Skin of body (tissue), 2 donors: Measurements from ENCODE around the gene PTPRD. TPM values are rescaled to one million over a fixed set of nuclear protein-coding genes. Genes with fewer than 3 reads are reported as not detected.
"Not testable (repeated sequence)": the region's sequence is repeated elsewhere in the genome, so short reads cannot be mapped to it uniquely, and the experiment has no call there.

Experiments
- DNase-seq: peaks from one replicate; lab custom pipeline; 2025; lab: John Stamatoyannopoulos, UW
- total RNA-seq: library from RNA; depleted of rRNA; stranded (reverse); fragments of >200 nt; gene quantifications from one replicate; pipeline ENCODE4 v1.2.3, GENCODE V29; 2014

PTPRD gene
- total RNA-seq, 1 donor from 2014 or later: 29.9 TPM

DNA sequence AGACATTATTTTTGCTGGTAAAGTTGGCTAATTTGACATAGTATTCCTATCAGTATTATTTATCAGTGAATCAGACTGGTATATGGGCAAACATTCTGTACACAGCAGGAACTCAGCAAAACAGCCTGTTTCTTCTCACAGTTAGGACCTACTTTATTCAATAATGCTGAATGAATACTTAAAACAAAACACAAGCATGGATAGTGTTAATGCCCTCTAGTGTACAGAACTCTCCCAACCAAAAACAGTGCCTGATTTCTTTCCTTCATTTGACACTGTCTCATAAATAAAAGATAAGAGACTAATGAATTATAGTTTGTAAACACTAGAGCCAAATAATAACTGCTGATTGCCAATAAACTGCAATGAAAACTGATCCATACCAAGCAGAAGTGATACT is 1113.3 kb downstream of the PTPRD start:
- no peak for DNase-seq

DNA sequence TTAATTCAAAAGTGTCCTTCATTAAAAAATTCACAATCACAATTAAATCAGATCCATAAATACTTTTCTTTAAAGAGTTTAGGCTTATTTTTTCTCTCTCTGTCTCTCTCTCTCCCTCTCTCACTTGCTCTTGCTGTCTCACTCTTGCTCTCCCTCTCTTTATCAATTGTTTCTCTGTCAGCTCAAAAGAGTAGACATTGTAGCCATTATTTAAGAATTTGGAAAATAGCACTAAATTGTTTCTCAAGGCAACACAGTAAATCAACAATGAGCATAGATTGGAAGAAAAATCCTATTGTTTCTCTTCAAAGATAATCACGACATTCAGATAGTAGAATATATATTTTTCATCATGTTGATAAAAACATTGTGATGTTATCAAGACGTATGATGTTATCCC is 1114.0 kb downstream of the PTPRD start:
- DNase-seq: no peak

DNA sequence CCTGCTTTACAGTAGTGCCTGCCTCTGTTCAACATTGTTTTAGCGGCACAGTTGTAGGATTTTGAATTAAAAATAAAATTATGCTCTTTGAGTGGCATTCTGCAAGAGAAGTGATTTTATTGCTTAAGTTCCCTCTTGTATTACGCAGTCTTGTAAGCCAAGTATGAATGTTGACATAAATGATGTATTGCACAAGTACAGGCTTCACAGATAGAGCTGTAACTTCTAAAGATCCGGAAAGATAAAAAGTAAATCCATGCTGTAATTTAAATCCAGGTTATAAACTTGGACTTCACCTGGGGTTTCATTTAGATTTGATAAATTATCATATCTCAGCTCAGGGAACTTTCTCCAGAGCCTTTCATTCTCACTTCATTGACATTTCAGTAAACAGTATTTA is 1114.7 kb downstream of the PTPRD start:
- DNase-seq: no peak

DNA sequence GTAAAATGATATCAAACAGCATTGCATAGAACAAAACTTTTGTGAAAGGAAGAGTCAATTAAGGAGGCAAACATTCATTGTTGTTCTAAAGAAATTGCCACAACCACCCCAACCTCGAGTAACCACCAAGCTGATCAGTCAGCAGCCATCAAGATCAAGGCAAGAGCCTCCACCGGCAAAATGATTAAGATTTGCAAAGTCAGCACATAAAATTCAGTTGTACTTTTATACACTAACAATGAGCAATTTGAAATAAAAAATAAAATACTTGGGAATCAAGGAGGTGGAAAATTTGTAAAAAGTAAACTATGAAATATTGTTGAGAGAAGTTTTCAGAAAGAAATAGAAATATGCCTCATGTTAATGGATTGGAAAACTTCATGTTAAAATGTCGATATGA is 1118.5 kb downstream of the PTPRD start:
- no peak for DNase-seq

DNA sequence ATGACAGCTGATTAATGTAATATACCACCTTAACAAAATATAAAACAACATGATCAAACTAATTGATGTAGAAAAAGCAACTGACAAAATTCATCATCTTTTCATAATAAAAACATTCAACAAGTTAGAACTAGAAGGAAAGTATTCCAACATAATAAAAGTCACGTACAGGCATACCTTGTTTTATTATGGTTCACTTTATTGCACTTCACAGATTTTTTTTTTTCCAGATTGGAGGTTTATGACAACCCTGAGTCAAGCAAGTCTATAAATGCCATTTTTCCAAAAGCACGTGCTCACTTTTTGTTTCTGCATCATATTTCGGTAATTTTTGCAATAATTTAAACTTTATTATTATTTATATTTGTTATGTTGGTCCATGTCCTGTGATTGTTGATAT is 1120.3 kb downstream of the PTPRD start:
- DNase-seq: no peak

DNA sequence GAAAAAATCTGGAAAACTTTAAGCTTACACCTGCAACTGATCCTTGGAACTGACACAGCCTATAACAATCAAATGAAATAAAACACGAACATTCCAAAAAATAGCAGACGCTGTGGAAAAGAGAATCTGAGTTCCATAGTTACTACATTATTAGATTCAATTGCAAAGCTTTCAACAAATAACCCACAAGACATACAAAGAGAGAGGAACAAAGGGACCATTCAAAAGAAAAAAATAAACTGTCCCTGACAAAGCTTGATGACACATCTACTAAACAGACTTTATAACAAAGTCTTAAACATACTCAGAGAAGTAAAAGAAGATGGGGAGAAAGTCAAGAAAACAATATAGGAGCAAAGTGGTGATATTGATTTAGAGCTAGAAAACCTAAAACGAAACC is 1123.6 kb downstream of the PTPRD start:
- no peak for DNase-seq

DNA sequence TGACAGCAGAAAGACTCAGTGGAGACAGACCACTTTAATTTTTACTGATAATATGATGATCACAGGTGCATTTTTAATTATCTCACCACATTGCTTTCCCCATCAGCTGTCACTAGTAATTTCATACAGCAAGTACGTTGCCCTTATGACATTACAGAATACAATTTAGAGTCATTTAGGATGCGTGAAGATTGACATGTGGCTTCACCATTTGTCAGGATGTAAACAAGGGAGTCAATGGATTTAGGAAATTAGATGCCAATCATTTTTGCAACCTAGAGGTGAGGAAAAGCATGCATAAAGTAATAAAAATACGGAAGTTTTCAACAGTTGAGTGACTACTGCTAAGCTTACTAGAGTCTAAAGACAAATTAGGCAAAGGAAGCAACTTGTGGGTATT is 1129.6 kb downstream of the PTPRD start:
- no peak for DNase-seq

DNA sequence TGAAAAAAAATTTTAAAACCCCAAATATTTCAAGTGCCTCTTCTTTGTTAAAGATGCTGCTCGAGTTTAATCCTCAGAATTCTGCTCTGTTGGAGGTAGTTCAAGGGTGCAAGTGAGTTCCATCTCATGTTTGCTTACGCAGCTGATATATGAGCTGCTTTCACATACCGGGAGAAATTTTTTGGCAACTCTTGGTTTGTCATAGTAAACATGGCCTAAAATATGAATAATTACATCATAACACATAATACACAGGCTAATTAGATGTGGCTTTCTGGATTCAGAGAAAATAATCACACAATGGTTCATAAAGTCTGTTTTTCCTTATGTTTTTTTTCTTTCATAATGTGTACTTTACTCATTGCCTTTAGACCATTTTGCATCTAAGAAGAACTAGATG is 1134.1 kb downstream of the PTPRD start:
- no peak for DNase-seq

DNA sequence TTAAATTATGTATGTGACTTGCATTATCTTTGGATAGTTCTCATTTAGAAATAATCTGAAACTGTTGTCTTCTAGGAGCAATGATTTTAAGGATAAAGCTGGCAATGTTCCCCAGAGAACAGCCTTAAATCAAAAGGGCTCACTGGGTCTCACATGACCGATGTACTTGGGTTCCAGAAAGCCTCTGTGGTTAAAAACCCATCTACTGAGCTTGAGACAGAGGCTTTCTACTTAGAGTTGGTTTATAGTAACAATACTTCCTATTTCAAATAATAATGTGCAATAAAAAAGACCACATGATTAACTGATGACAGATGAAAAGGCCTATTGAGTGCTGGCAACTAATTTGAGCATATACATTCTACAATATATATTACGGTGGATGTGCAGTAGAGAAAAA is 1143.5 kb downstream of the PTPRD start:
- no peak for DNase-seq

DNA sequence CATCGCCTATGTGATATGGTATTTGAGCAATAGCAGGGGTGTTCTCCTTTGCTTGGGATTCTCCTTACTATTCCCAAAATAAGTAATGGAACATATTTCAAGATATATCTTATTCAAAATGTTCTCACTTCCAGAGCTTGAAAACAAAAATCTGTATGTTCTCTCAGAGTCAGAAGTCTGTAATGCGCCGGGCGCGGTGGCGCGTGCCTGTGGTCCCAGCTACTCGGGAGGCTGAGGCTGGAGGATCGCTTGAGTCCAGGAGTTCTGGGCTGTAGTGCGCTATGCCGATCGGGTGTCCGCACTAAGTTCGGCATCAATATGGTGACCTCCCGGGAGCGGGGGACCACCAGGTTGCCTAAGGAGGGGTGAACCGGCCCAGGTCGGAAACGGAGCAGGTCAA is 1170.9 kb downstream of the PTPRD start:
- DNase-seq: not testable (repeated sequence)

DNA sequence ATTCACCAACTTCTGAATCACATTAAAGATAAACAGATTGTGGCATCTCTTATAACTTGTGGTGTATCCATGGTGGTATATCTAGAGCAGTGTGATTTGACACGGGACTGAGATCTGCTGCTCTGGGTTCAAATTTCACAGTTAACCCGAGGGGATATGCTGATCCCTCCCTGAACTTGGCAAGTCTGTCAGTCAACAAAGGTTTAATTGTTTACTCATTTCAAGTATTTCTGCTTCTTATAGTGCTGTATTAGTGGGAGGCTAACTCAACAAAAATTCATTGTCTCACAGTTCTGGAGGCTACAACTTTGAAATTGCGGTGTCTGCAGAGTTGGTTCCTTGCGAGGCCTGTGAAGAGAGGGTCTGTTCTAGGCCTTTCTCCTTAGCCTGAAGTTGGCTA is 1175.2 kb downstream of the PTPRD start:
- no peak for DNase-seq

DNA sequence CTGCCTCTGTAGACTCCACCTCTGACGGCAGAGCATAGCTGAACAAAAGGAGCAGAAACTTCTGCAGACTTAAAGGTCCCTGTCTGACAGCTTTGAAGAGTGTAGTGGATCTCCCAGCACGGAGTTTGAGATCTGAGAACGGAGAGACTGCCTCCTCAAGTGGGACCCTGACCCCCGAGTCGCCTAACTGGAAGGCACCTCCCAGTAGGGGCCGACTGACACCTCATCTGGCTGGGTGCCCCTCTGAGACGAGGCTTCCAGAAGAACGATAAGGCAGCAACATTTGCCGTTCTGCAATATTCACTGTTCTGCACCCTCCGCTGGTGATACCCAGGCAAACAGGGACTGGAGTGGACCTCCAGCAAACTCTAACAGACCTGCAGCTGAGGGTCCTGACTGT is 1186.3 kb downstream of the PTPRD start:
- DNase-seq: not testable (repeated sequence)

DNA sequence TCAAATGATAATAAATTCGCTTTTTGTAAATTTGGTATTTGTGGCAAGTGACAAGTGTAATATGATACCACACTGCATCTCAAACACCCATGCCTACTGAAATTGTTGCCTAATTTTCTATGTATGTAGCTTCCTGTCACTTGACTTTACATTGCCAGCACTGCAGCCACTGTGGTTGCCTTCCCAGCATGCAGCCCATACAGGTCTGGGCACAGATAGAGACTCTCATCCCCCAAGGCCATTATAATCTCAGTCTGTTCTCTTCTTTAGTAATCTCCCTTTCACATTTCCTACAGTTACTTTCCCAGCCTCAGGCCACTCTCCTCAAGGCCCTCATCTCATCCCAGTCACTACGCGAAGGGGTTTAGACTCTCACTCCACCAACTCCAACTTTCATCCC is 1200.6 kb downstream of the PTPRD start:
- DNase-seq: no peak

DNA sequence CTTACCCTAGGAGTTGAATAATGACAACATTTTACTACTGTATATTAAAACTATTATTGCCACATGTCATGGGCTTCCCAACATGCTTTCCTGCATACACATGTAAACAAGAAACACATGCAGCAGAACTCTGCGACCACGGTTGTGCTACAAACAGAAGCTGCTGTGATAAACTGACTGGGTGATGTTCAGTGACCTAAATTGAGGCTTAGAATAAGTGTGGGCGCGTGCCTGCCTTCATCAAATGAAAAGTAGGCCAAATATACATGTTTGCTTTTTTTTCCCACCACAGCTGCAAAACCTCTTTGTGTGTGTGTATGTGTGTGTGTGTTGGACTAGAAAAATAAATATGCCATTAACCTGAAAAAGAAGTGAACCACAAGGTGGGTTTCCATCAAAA is 1202.1 kb downstream of the PTPRD start:
- peak; percentile 30 for DNase-seq

DNA sequence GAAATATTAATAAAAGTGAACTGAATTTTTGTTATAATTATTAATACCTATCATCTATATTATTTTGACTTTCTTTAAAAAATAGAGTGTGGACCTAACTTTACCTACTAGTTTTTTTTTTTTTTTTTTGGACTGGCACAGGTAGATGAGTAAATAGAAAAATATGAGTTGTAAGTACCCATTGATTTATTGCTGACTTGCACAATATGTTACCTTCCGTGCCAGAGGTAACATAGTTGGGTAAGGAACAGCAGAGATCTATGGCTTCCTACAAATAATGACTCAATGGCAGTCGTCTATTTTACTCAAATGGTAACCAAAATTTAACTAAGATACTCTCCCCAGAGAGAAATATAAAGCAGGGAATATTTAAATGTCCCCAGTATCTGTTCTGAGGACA is 1212.8 kb downstream of the PTPRD start:
- no peak for DNase-seq

DNA sequence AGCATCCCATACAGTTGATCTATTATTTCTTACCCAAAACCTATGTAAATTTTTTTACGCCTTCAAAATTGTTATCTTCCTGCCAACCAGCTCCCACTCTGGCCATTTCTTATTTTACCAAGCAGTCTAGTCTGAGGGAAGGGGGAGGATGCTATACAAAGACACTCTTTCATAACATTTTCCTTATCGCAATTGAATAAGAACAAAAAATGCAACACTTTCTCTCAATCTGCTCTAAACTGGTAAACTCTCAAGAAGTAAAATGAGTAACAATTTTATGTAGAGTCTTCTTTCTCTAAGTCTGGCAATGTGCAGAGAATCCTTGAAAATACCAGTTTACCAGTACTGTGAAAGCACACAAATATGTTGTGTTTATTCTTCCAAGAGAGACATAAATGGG is 1216.3 kb downstream of the PTPRD start:
- no peak for DNase-seq

DNA sequence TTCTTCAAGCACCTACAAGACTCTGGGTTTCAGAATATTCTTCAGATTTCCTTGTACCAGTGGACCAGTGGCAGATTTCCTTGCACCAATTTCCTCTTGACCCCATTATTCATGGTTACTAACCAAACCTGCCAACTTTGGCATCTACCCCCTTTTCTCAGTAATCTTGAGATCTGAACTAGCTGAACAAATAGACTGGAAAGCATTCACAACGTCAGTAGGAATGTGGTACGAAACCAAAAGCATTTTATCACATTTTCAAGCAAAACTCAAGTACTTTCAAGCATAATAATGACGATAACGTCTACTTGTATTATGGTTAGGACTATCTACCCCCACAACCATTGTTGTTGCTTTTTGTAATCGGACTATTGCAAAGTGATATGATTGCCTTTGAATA is 1217.3 kb downstream of the PTPRD start:
- no peak for DNase-seq

DNA sequence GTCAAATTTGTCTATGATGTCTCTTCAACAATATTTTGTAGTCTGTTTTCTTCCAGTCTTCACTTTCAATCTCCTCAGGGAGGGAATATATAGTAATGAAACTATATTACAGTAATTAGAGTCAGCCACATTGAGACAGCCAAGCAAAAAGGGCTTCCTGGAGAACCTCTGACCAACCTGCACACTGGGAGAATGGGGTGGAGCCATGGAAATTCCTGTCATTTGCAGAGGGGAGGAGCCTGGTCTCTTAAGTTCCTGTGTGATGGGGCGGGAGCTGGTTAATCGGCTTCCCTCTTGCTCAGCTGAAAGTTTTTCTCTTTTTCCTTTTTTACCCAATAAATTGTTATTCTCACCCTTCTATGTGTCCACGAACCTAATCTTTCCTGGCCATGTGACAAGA is 1220.0 kb downstream of the PTPRD start:
- DNase-seq: no peak

DNA sequence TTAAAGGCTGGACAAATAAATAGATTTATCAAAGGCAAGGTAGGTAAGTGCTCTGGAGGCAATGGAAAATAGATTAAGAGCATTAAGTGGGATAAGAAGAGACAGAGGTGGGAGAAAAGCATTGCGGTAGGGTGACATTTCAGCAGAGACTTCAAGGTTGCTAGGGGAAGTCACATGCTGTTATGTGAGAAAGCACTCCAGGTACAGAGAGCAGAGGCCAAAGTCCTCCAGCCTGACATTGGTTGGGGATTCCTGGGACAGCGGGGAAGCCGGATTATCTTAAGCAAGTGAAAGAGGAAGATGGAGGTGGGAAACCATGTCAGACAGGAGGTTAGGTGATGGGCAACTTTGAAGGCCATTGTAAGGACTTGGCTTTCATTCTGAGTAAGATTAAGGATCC is 1222.9 kb downstream of the PTPRD start:
- no peak for DNase-seq

DNA sequence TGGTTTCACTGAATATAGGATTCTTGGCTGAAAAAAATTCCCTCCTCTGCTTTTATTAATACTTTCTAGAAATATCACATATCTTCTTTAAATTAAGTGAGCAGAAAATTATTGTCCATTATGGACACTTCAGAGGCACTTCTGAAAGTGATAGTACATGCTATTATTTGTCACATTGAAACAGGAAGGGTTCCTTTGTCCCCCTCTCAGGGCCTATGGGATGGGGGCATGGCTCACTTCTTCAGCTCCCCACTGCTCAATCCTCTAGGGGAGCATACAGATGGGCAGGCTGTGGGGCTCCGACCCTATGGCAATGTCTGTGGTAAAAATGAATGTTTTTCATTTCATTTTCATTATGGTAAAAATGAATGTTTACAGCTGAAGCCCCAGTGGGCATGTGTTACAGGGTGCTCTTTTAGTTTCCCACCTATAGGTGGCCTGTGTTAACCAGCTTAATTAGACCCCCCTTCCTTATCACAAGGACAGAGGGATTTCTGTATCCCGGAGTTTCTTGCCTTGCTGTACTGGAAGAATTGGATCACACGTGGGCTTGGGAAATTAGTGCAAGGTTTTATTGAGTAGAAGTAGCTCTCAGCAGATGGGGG is 1225.2 kb downstream of the PTPRD start:
- DNase-seq: no peak

DNA sequence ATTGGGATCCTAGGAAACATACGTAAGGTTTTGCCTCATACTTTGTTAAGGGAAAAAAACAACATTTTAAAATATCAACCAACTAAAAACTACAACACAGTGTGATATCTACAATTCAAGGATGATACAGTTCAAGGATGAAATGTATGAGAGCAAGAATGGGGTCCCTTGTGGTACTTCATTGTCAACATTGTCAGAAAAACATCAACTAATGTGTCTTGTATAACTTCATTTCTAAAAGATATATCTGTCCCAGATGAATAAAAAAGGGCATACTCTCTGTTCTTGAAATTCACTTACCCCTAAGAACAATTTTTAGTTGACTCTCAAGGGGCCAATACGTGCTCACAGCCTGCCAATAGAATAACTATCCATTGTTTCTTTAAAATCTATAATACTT is 1250.5 kb downstream of the PTPRD start:
- no peak for DNase-seq

DNA sequence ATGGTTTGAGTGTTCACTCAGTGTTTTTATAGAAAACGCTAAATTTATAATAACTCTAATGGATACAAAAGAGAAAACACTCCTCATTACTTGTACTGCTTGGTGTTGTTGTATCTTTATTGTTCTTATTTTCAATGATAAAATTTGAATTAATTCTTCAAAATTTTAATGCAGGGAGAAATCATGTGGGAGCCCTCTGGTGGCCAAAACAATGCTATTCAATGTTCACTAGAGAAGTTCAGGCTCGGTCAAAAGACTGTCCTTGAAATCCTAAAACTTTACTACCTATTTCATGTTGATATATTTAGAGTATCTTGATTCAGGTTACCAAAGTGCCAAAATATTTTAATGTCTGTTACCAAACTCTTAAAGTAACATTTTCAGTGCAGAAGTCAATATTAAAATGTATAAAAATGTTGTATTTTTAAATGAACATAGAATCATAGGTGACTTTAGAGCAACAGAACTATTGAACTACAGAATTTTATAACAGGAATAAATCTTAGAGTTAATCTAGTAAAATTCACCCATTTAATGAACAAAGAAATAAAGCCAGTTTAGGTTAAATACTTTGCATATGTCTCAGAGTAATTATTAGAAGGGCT is 1259.8 kb downstream of the PTPRD start:
- DNase-seq: no peak

DNA sequence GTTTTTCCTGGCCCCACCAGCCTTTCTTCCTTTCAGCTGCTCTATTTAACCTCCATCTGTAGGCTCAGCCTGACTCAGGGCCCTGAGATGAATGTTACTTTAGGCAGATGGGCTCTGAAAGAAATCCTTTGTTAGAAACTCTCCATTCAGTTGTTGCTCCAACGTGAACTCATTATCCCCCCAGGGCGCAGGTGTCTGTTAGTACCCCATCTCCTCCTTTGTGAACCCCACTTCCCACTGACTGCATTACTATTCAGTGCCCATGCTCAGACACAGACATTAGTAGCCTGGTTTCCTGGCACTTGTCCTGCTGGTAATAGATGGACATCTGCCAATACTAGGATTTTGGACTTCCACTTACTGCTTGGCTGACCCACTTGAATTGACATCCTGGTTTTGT is 1271.6 kb downstream of the PTPRD start:
- DNase-seq: no peak

DNA sequence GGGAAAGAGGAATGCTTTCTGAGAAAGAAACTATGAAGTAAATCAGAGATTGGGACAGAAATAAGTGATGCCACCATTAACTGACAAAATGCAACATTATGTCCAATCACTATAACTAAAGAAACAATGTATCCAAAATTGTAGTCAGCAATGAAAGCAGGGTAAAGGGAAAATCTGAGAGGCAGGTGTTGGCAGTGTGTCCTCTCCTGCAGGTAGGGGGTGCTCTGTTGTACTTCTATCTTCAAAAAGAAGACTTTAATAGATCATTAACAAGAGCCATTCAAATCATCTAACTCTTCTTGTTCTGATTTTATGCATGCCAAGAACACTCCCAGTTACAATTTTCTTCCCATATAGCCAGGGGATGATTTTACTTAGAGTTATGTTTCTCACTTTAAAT is 1275.7 kb downstream of the PTPRD start:
- no peak for DNase-seq
